GM19372 (cell line): Measurements from ENCODE around the gene RERE.

Experiments
- ATAC-seq: cut with Tn5 transposase; IDR thresholded peaks from one replicate; pipeline ENCODE4 v1.9.1; 2021; ENCODE audit warnings: mild to moderate bottlenecking, low read depth, moderate library complexity; ENCODE audit not compliant: unreplicated experiment

Gene RERE

GRCh38 chr1:8443558-8444194 is 373.8 kb downstream of the RERE start:
- ATAC-seq: no peak

- ATAC-seq: no peak
Measured at GRCh38 chr1:8441426-8441825, 376.0 kb downstream of the RERE start.

- ATAC-seq: no peak
Measured at GRCh38 chr1:8439015-8439702, 378.3 kb downstream of the RERE start.

- ATAC-seq: no peak
Measured at GRCh38 chr1:8438489-8438888, 379.0 kb downstream of the RERE start.

GRCh38 chr1:8437347-8437746 is 380.1 kb downstream of the RERE start:
- no peak for ATAC-seq

GRCh38 chr1:8435569-8436071 is 381.8 kb downstream of the RERE start:
- ATAC-seq: no peak

- no peak for ATAC-seq
Measured at GRCh38 chr1:8434101-8434500, 383.3 kb downstream of the RERE start.

GRCh38 chr1:8431784-8432183 is 385.7 kb downstream of the RERE start:
- ATAC-seq: no peak

- ATAC-seq: no peak
Measured at GRCh38 chr1:8431019-8431418, 386.4 kb downstream of the RERE start.

- ATAC-seq: no peak
Measured at GRCh38 chr1:8430476-8430875, 387.0 kb downstream of the RERE start.

GRCh38 chr1:8429549-8430110 is 387.8 kb downstream of the RERE start:
- ATAC-seq: no peak

- ATAC-seq: no peak
Measured at GRCh38 chr1:8428441-8428840, 389.0 kb downstream of the RERE start.

GRCh38 chr1:8427986-8428385 is 389.5 kb downstream of the RERE start:
- ATAC-seq: no peak

GRCh38 chr1:8427493-8427892 is 389.9 kb downstream of the RERE start:
- peak; percentile 63 for ATAC-seq

- peak; percentile 4 for ATAC-seq
Measured at GRCh38 chr1:8426996-8427395, 390.4 kb downstream of the RERE start.

GRCh38 chr1:8425781-8426161 is 391.7 kb downstream of the RERE start:
- no peak for ATAC-seq

- no peak for ATAC-seq
Measured at GRCh38 chr1:8425150-8425780, 392.2 kb downstream of the RERE start.

- ATAC-seq: no peak
Measured at GRCh38 chr1:8424539-8425116, 392.8 kb downstream of the RERE start.

- ATAC-seq: no peak
Measured at GRCh38 chr1:8423692-8424538, 393.5 kb downstream of the RERE start.

GRCh38 chr1:8423269-8423691 is 394.2 kb downstream of the RERE start:
- ATAC-seq: no peak
